Esophagus muscularis mucosa (tissue), 3 donors: ENCODE measurements around the gene UNC13B.
"Not testable (repeated sequence)": the region's sequence is repeated elsewhere in the genome, so short reads cannot be mapped to it uniquely, and the experiment has no call there.

Source experiments
- EP300 ChIP-seq: sonication (generic); formaldehyde crosslinking; IDR thresholded peaks from one replicate; pipeline ENCODE4 v1.6.1; 2017; ENCODE audit warnings: antibody characterized with exemption
- TF ChIP-seq, protein P1 (sequence below), 3 experiments: fragments of 200-600 bp in 2 of 3; fragments of 450-650 bp in 1 of 3; sonication (generic) in 2 of 3; IDR thresholded peaks; one replicate each; pipeline ENCODE4 v1.5.1; 2017 to 2019; ENCODE audit warnings: antibody characterized with exemption in 3 of 3, mild to moderate bottlenecking in 2 of 3, moderate library complexity in 1 of 3

DNA sequence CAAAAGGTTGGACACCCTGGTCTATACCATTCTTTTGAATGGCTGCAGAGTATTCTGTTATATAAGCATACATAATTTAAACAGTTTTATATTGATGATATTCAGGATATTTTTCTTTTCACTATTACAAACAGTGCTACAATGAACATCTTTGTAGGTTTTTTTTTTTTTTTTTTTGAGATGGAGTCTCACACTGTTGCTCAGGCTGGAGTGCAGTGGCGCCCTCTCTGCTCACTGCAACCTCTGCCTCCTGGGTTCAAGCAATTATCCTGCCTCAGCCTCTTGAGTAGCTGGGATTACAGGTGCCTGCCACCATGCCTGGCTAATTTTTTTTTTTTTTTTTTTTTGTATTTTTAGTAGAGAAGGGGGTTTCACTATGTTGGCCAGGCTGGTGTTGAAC is 5.6 kb downstream of the UNC13B start:
- TF ChIP-seq EP300: not testable (repeated sequence)
- TF ChIP-seq, protein P1, sequence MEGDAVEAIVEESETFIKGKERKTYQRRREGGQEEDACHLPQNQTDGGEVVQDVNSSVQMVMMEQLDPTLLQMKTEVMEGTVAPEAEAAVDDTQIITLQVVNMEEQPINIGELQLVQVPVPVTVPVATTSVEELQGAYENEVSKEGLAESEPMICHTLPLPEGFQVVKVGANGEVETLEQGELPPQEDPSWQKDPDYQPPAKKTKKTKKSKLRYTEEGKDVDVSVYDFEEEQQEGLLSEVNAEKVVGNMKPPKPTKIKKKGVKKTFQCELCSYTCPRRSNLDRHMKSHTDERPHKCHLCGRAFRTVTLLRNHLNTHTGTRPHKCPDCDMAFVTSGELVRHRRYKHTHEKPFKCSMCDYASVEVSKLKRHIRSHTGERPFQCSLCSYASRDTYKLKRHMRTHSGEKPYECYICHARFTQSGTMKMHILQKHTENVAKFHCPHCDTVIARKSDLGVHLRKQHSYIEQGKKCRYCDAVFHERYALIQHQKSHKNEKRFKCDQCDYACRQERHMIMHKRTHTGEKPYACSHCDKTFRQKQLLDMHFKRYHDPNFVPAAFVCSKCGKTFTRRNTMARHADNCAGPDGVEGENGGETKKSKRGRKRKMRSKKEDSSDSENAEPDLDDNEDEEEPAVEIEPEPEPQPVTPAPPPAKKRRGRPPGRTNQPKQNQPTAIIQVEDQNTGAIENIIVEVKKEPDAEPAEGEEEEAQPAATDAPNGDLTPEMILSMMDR (IDR thresholded peaks at IDR 0.05): not testable (repeated sequence)
